Karpas-422 (cell line): ENCODE data around the gene STK40. TPM values are rescaled to one million over a fixed set of nuclear protein-coding genes. Genes with fewer than 3 reads are reported as not detected.

Source experiments
- DNase-seq: peaks from one replicate; pipeline ENCODE4 v3.0.0-alpha.2; 2015
- H2AFZ ChIP-seq: fragments of 200-600 bp; sonication (generic); 2 replicates; pipeline ENCODE4 v1.6.1; 2014; ENCODE audit warnings: antibody characterized with exemption, low read length, mixed read lengths
- H3K27ac ChIP-seq: fragments of 200-600 bp; sonication (generic); 2 replicates; pipeline ENCODE4 v1.5.1; 2014; ENCODE audit warnings: mild to moderate bottlenecking, low read length, moderate library complexity
- H3K27me3 ChIP-seq: fragments of 200-600 bp; sonication (generic); 2 replicates; pipeline ENCODE4 v1.6.1; 2014; ENCODE audit warnings: low read length, mixed read lengths
- H3K36me3 ChIP-seq: fragments of 200-600 bp; sonication (generic); 2 replicates; pipeline ENCODE4 v1.6.1; 2014; ENCODE audit warnings: low read length, mixed read lengths; ENCODE audit not compliant: insufficient read depth
- H3K4me1 ChIP-seq: fragments of 200-600 bp; sonication (generic); 2 replicates; pipeline ENCODE4 v1.6.1; 2014; ENCODE audit warnings: mild to moderate bottlenecking, low read length, mixed read lengths
- H3K4me2 ChIP-seq: fragments of 200-600 bp; sonication (generic); 2 replicates; pipeline ENCODE4 v1.6.1; 2014; ENCODE audit warnings: low read length, low read depth, mild to moderate bottlenecking; ENCODE audit not compliant: poor library complexity, severe bottlenecking
- H3K4me3 ChIP-seq: fragments of 200-600 bp; sonication (generic); 2 replicates; pipeline ENCODE4 v1.5.1; 2014; ENCODE audit warnings: mild to moderate bottlenecking, antibody characterized with exemption, low read length, mixed read lengths
- H3K79me2 ChIP-seq: fragments of 200-600 bp; sonication (generic); 2 replicates; pipeline ENCODE4 v1.6.1; 2014; ENCODE audit warnings: mild to moderate bottlenecking, low read length, mixed read lengths
- H3K9ac ChIP-seq: fragments of 200-600 bp; sonication (generic); 2 replicates; pipeline ENCODE4 v1.6.0; 2014; ENCODE audit warnings: low read length
- H3K9me2 ChIP-seq: fragments of 200-600 bp; sonication (generic), shearing (Covaris generic); replicated peaks from 2 replicates; pipeline ENCODE4 v1.6.0; 2014; ENCODE audit warnings: mild to moderate bottlenecking, low read length, moderate library complexity; ENCODE audit not compliant: insufficient read depth
- H3K9me3 ChIP-seq: fragments of 300-700, 200-600 bp; sonication (generic); 2 replicates; pipeline ENCODE4 v1.6.1; 2014; ENCODE audit warnings: low read length, mixed read lengths
- H4K20me1 ChIP-seq: fragments of 200-600 bp; sonication (generic); 2 replicates; pipeline ENCODE4 v1.6.1; 2014; ENCODE audit warnings: mild to moderate bottlenecking, antibody characterized with exemption, low read length, low read depth; ENCODE audit not compliant: insufficient read depth
- total RNA-seq: library from RNA; depleted of rRNA; stranded (reverse); fragments of >200 nt; shearing (Covaris generic); gene quantifications from 2 replicates; pipeline ENCODE4 v1.2.3, GENCODE V29; 2014; ENCODE audit warnings: low replicate concordance

The STK40 gene
- total RNA-seq, 1 experiment from 2014 or later, result 27.0 TPM

GRCh38 chr1:36401602-36402503, 16.1 kb upstream of the STK40 start:
- peak overlapping the region; percentile 83 for H3K4me3 ChIP-seq
- H3K9me2 ChIP-seq, result no peaks in the 10 kb centered on the region
- peak overlapping the region; percentile 84 for H3K9ac ChIP-seq
- H3K4me2 ChIP-seq, result peak overlapping the region; percentile 88
- no peaks in the 10 kb centered on the region for H3K36me3 ChIP-seq
- peaks cover 35% of the 10 kb centered on the region for H3K4me1 ChIP-seq
- no peak overlapping the region for H2AFZ ChIP-seq
- peak overlapping the region; percentile 87; the same call in 1 of the 2 replicates for H3K27ac ChIP-seq
- H3K27me3 ChIP-seq, result no peaks in the 10 kb centered on the region
- no peaks in the 10 kb centered on the region for H4K20me1 ChIP-seq
- peaks cover 25% of the 10 kb centered on the region for H3K79me2 ChIP-seq
- no peaks in the 10 kb centered on the region for H3K9me3 ChIP-seq
- no peak for DNase-seq

- peak overlapping the region; percentile 84 for H3K9ac ChIP-seq
Observed at GRCh38 chr1:36400825-36401601, 15.3 kb upstream of the STK40 start.

DNA sequence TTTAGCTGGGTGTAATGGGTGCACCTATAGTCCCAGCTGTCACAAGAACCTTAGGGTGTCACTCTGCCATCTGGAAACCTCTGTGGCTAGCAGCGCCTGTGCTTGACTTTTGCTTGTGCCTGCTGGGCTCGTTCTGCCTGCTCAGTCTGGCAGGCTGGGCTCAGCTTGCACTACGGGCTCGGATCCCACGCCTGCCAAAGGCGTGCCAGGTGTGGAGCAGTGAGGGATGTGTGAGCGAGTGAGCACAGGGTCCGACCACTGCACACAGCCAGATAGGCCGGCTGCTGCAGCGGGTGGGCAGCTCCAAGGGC, 14.7 kb upstream of the STK40 start:
- Histone ChIP-seq H3K27me3 (no peaks in the 10 kb centered on the region), H4K20me1 (no peaks in the 10 kb centered on the region), H3K4me3 (peak overlapping the region; percentile 83), H3K9me2 (no peaks in the 10 kb centered on the region), H3K4me2 (peak overlapping the region; percentile 88), H3K4me1 (peaks cover 44% of the 10 kb centered on the region), H2AFZ (no peak overlapping the region), H3K36me3 (no peaks in the 10 kb centered on the region), H3K79me2 (peaks cover 38% of the 10 kb centered on the region), H3K9ac (peak overlapping the region; percentile 84), H3K27ac (peak overlapping the region; percentile 63), H3K9me3 (no peaks in the 10 kb centered on the region)
- DNase-seq, result no peak

More at GRCh38 chr1:36400825-36401601, 15.3 kb upstream of the STK40 start:
- peak overlapping the region; percentile 87 for H3K27ac ChIP-seq
- peak overlapping the region; percentile 88 for H3K4me2 ChIP-seq
- no peaks in the 10 kb centered on the region for H3K27me3 ChIP-seq
- H3K9me3 ChIP-seq, result no peaks in the 10 kb centered on the region
- H3K4me3 ChIP-seq, result peak overlapping the region; percentile 83
- H3K4me1 ChIP-seq, result peaks cover 43% of the 10 kb centered on the region
- no peaks in the 10 kb centered on the region for H3K36me3 ChIP-seq
- DNase-seq, result peak; percentile 97
- no peaks in the 10 kb centered on the region for H3K9me2 ChIP-seq
- no peaks in the 10 kb centered on the region for H4K20me1 ChIP-seq
- peaks cover 33% of the 10 kb centered on the region for H3K79me2 ChIP-seq
- 0 out of 2 replicates have a peak overlapping the region, but pooled peaks have one; percentile 55 for H2AFZ ChIP-seq

DNA sequence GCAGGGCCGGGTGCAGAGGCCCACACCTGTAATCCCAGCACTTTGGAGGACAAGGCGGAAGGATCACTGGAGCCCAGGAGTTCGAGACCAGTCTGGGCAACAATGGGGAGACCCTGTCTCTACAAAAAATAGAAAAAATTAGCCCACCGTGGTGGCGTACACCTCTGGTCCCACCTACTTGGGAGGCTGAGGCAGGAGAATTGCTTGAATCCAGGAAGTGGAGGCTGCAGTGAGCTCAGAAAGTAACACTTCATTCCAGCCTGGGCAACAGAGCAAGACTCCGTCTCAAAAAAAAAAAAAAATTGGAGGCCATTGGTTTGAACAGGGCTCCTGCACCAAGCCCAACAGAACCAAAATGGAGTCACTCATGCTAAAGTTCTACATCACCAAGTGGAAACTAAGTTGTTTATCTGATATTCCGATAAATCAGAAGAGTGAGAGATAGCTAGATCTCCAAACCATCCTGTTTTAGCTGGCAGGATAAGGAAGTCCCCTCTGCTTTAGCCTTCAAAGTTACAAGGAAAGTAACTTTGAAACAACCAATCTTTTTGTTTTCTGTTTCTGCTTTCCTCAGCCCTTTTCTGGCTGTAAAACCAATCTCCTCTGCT, 12.8 kb upstream of the STK40 start:
- Histone ChIP-seq H3K27ac (peak overlapping the region; percentile 58), H3K79me2 (peaks cover 54% of the 10 kb centered on the region), H3K9me2 (no peaks in the 10 kb centered on the region), H3K36me3 (peaks cover 6% of the 10 kb centered on the region; the same call in 1 of the 2 replicates), H4K20me1 (no peaks in the 10 kb centered on the region), H2AFZ (peak overlapping the region; percentile 51), H3K4me1 (peaks cover 44% of the 10 kb centered on the region), H3K9ac (peak overlapping the region; percentile 92), H3K9me3 (no peaks in the 10 kb centered on the region), H3K27me3 (no peaks in the 10 kb centered on the region), H3K4me2 (peak overlapping the region; percentile 96), H3K4me3 (peak overlapping the region; percentile 92)
- no peak for DNase-seq

- peak within 1 kb of the TSS; percentile 92 for H3K9ac ChIP-seq
- H3K36me3 ChIP-seq, result peaks cover 12% of the 10 kb centered on the region; the same call in 1 of the 2 replicates
- no peaks in the 10 kb centered on the region for H3K27me3 ChIP-seq
- H3K4me2 ChIP-seq, result peak within 1 kb of the TSS; percentile 96
- peak within 1 kb of the TSS; percentile 92 for H3K4me3 ChIP-seq
- H3K27ac ChIP-seq, result peak within 1 kb of the TSS; percentile 58
- peak within 1 kb of the TSS; percentile 51 for H2AFZ ChIP-seq
- peaks cover 52% of the 10 kb centered on the region for H3K4me1 ChIP-seq
- H3K9me2 ChIP-seq, result no peaks in the 10 kb centered on the region
- no peaks in the 10 kb centered on the region for H4K20me1 ChIP-seq
- no peaks in the 10 kb centered on the region for H3K9me3 ChIP-seq
- DNase-seq, result peak; percentile 97
- peaks cover 62% of the 10 kb centered on the region for H3K79me2 ChIP-seq
Observed at GRCh38 chr1:36397378-36398230, 11.9 kb upstream of the STK40 start, which contains the start of gene LSM10. LSM10 (minus strand) TSS chr1:36397908; CDS start chr1:36394129, 3,779 bp downstream.

DNA sequence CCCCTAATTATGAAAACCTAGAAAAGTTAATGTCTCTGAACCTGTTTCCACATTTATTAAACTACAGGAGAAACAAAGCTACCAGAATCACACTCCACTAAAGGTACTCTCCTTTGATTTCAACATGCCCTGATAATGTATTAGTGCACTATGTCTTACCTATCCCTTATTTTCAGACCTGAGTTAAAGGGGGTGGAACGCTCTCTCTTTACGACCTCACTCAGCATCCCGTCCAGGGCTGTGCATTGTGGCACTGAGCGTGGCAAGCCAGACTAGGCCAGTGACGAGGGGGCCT, 11.3 kb upstream of the STK40 start:
- H3K27me3 ChIP-seq, result no peaks in the 10 kb centered on the region
- H3K79me2 ChIP-seq, result peaks cover 58% of the 10 kb centered on the region
- H3K4me2 ChIP-seq, result peak overlapping the region; percentile 96
- peak overlapping the region; percentile 92 for H3K9ac ChIP-seq
- peak overlapping the region; percentile 47 for H2AFZ ChIP-seq
- H3K4me1 ChIP-seq, result peaks cover 52% of the 10 kb centered on the region
- H3K4me3 ChIP-seq, result peak overlapping the region; percentile 92
- H3K9me2 ChIP-seq, result no peaks in the 10 kb centered on the region
- DNase-seq, result no peak
- no peaks in the 10 kb centered on the region for H4K20me1 ChIP-seq
- H3K9me3 ChIP-seq, result no peaks in the 10 kb centered on the region
- H3K27ac ChIP-seq, result peak overlapping the region; percentile 38; the same call in 1 of the 2 replicates
- peaks cover 12% of the 10 kb centered on the region; the same call in 1 of the 2 replicates for H3K36me3 ChIP-seq

DNA sequence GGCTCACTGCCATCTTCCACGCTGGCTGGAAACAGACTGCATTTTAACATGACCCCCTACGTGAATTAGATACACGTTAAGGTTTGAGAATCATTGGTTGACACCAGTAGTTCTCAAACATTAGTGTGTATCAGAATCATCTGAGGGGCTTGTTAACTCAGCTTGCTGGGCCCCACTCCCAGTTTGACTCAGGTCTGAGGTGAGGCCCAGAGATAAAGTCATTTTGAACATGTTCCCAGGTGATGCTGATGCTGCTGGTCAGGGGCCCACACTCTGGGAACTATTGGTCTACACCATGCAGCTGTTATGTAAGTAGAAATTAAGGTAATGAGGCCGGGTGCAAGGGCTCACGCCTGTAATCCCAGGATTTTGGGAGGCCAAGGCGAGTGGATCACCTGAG, 10.6 kb upstream of the STK40 start:
- Histone ChIP-seq H3K4me1 (peaks cover 53% of the 10 kb centered on the region), H3K79me2 (peaks cover 54% of the 10 kb centered on the region), H3K9me2 (no peaks in the 10 kb centered on the region), H3K27ac (no peak overlapping the region), H3K4me2 (peak overlapping the region; percentile 96), H3K9ac (peak overlapping the region; percentile 92), H3K9me3 (no peaks in the 10 kb centered on the region), H3K27me3 (no peaks in the 10 kb centered on the region), H3K36me3 (peaks cover 12% of the 10 kb centered on the region; the same call in 1 of the 2 replicates), H4K20me1 (no peaks in the 10 kb centered on the region), H3K4me3 (peak overlapping the region; percentile 92), H2AFZ (no peak overlapping the region)
- DNase-seq, result no peak
